DOHH2 (cell line): ENCODE data around the gene CPNE2.

ENCODE experiments used
- EZH2phosphoT487 ChIP-seq: fragments of 200-600 bp; sonication (generic); IDR thresholded peaks from 2 replicates; pipeline ENCODE4 v1.6.1; 2017; ENCODE audit warnings: borderline replicate concordance, mild to moderate bottlenecking, antibody characterized with exemption, low read length, moderate library complexity, mixed read lengths
- TF ChIP-seq, protein P1 (sequence below): fragments of 200-600 bp; sonication (generic); IDR thresholded peaks from one replicate; pipeline ENCODE4 v1.5.1; 2014; ENCODE audit warnings: antibody characterized with exemption, mild to moderate bottlenecking, low read depth, low read length; ENCODE audit not compliant: poor library complexity, severe bottlenecking

DNA sequence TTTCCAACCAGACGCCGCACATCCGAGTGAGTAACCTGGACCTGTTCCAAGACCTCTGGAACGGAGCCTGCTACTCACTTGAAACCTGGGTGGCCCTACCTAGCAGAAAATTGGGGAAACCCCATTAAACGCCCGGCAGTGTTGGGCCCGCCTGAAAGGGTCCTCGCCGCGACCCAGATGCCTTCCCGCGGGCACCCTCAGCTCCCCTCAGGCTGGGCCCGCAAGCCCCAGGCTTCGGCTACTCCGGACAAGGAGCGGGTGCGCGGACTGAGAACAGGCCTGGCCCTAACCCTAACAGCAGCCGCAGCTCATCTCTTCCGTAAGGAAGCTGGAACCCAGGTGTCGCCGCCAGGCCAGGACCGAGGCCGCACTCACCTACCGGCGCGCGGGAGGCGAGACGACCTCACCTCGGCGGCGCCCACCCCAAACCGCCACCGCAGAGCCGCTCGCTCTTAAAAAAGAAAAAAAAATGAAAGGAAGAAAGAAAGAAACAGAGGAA is 93.1 kb downstream of the CPNE2 start:
- TF ChIP-seq, protein P1, sequence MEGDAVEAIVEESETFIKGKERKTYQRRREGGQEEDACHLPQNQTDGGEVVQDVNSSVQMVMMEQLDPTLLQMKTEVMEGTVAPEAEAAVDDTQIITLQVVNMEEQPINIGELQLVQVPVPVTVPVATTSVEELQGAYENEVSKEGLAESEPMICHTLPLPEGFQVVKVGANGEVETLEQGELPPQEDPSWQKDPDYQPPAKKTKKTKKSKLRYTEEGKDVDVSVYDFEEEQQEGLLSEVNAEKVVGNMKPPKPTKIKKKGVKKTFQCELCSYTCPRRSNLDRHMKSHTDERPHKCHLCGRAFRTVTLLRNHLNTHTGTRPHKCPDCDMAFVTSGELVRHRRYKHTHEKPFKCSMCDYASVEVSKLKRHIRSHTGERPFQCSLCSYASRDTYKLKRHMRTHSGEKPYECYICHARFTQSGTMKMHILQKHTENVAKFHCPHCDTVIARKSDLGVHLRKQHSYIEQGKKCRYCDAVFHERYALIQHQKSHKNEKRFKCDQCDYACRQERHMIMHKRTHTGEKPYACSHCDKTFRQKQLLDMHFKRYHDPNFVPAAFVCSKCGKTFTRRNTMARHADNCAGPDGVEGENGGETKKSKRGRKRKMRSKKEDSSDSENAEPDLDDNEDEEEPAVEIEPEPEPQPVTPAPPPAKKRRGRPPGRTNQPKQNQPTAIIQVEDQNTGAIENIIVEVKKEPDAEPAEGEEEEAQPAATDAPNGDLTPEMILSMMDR: no peak
- no peak for TF ChIP-seq EZH2phosphoT487
